Keratinocyte (primary cell): ENCODE results near the gene UNK. TPM values are rescaled to one million over a fixed set of nuclear protein-coding genes. Genes with fewer than 3 reads are reported as not detected.

Experiments used
- DNase-seq: peaks from one replicate; pipeline ENCODE4 v3.0.0-alpha.2; 2011; ENCODE audit warnings: low read depth, missing footprints, low spot score
- FAIRE-seq: peaks from 2 replicates; lab custom pipeline; 2011; peaks lifted over from hg19 to GRCh38; lab: Jason Lieb, UNC
- H2AFZ ChIP-seq: 2 replicates; pipeline ENCODE4 v1.6.0; 2012; ENCODE audit warnings: low read length, control low read depth, inconsistent platforms; ENCODE audit not compliant: control insufficient read depth
- H3K27ac ChIP-seq: 2 replicates; pipeline ENCODE4 v1.5.1; 2011; ENCODE audit warnings: low read length; ENCODE audit not compliant: control insufficient read depth, insufficient read depth
- H3K27me3 ChIP-seq: 3 replicates; pipeline ENCODE4 v1.6.0; 2011; ENCODE audit warnings: low read length; ENCODE audit not compliant: control insufficient read depth, insufficient read depth; ENCODE audit errors: extremely low read depth
- H3K36me3 ChIP-seq, 2 experiments: 2 replicates in 1 of 2; 3 replicates in 1 of 2; pipeline ENCODE4 v1.5.1; 2011; ENCODE audit warnings: low read length in 2 of 2, mild to moderate bottlenecking in 1 of 2; ENCODE audit not compliant: control insufficient read depth in 2 of 2, insufficient read depth in 2 of 2; ENCODE audit errors: extremely low read depth in 1 of 2
- H3K4me1 ChIP-seq: 3 replicates; pipeline ENCODE4 v1.5.1; 2011; ENCODE audit warnings: low read length; ENCODE audit not compliant: control insufficient read depth, insufficient read depth; ENCODE audit errors: extremely low read depth
- H3K4me2 ChIP-seq: 3 replicates; pipeline ENCODE4 v1.6.0; 2011; ENCODE audit warnings: low read depth, low read length; ENCODE audit not compliant: control insufficient read depth, insufficient read depth; ENCODE audit errors: extremely low read depth
- H3K4me3 ChIP-seq, 3 experiments: fragments of 200-600 bp in 1 of 3; sonication (generic) in 1 of 3; 2 replicates in 2 of 3; 3 replicates in 1 of 3; pipeline ENCODE4 v1.5.1; 2011 to 2016; ENCODE audit warnings: low read length in 3 of 3, mild to moderate bottlenecking in 3 of 3, control low read depth in 2 of 3, inconsistent platforms in 1 of 3, low read depth in 1 of 3, mixed read lengths in 1 of 3, mixed run types in 1 of 3, moderate library complexity in 1 of 3; ENCODE audit not compliant: control insufficient read depth in 2 of 3, insufficient read depth in 2 of 3; ENCODE audit errors: extremely low read depth in 1 of 3
- H3K79me2 ChIP-seq: 2 replicates; pipeline ENCODE4 v1.6.0; 2012; ENCODE audit warnings: low read length; ENCODE audit not compliant: control insufficient read depth, insufficient read depth
- H3K9ac ChIP-seq: 3 replicates; pipeline ENCODE4 v1.6.0; 2011; ENCODE audit warnings: low read length; ENCODE audit not compliant: control insufficient read depth, insufficient read depth; ENCODE audit errors: extremely low read depth
- H3K9me1 ChIP-seq: 3 replicates; pipeline ENCODE4 v1.6.0; 2011; ENCODE audit warnings: low read length; ENCODE audit not compliant: control insufficient read depth, insufficient read depth; ENCODE audit errors: extremely low read depth
- H3K9me3 ChIP-seq: 2 replicates; pipeline ENCODE4 v1.5.1; 2012; ENCODE audit warnings: low read depth, low read length; ENCODE audit not compliant: control insufficient read depth
- H4K20me1 ChIP-seq: 3 replicates; pipeline ENCODE4 v1.6.0; 2011; ENCODE audit warnings: low read length; ENCODE audit not compliant: control insufficient read depth, insufficient read depth; ENCODE audit errors: extremely low read depth
- EZH2 ChIP-seq: IDR thresholded peaks from one replicate; pipeline ENCODE4 v1.6.1; 2012; ENCODE audit warnings: inconsistent platforms, mild to moderate bottlenecking, low read length, moderate library complexity
- dilution Hi-C: fragments of 300-500 bp; cut with MboI; formaldehyde crosslinking; loops from one replicate; pipeline ENCODE4 v1.7.0; 2020; ENCODE audit warnings: low sequenced_read_pairs; ENCODE audit not compliant: extremely low pct_ligation_motif_present
- polyA plus RNA-seq, 5 experiments: library from polyadenylated mRNA; depleted of rRNA in 3 of 5; stranded (reverse) in 3 of 5; stranded (forward) in 1 of 5; unstranded in 1 of 5; fragments of >200 nt; gene quantifications; 1 replicate in 1 of 5; 2 replicates in 3 of 5; 3 replicates in 1 of 5; pipeline versions ENCODE4 v1.2.1 to v1.2.3, GENCODE V29; 2011 to 2012; ENCODE audit warnings: missing spikeins in 2 of 5, low read depth in 1 of 5, low replicate concordance in 1 of 5
- TF ChIP-seq, protein P1 (sequence below), 3 experiments: IDR thresholded peaks in 1 of 3; conservative IDR thresholded peaks in 1 of 3; optimal IDR thresholded peaks in 1 of 3; 2 replicates in 2 of 3; 3 replicates in 1 of 3; pipeline versions ENCODE3 to v1.5.1; 2011; ENCODE audit warnings: low read length in 3 of 3, mild to moderate bottlenecking in 3 of 3, moderate library complexity in 2 of 3, control low read depth in 1 of 3, inconsistent platforms in 1 of 3; ENCODE audit not compliant: insufficient read depth in 2 of 3; ENCODE audit errors: extremely low read depth in 1 of 3

UNK gene
- polyA plus RNA-seq, 1 donor (not counting 4 experiments of a cell fraction or from before 2014, with no cell fraction given): 13.0 TPM

DNA sequence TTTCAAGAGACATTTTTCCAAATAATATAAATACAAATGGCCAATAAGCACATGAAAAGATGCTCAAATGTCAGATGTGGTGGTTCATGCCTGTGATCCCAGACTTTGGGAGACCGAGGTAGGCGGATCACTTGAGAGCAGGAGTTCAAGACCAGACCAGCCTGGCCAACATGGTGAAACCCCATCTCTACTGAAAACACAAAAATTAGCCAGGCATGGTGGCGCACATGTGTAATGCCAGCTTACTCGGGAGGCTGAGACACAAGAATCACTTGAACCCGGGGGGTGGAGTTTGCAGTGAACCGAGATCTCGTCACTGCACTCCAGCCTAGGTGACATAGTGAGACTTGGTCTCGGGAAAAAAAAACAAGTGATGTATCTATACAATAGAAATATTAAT lies 16.7 kb upstream of the UNK start:
- Histone ChIP-seq H3K27ac (no peak overlapping the region), H3K4me2 (no peak overlapping the region), H3K4me3 (no peak overlapping the region), H3K27me3 (no peaks in the 10 kb centered on the region), H3K9me1 (no peaks in the 10 kb centered on the region), H4K20me1 (no peaks in the 10 kb centered on the region), H3K4me1 (no peaks in the 10 kb centered on the region), H3K9me3 (no peaks in the 10 kb centered on the region), H3K79me2 (no peaks in the 10 kb centered on the region), H2AFZ (no peak overlapping the region), H3K36me3 (no peaks in the 10 kb centered on the region), H3K9ac (no peak overlapping the region)
- no peak for TF ChIP-seq EZH2
- TF ChIP-seq, protein P1, sequence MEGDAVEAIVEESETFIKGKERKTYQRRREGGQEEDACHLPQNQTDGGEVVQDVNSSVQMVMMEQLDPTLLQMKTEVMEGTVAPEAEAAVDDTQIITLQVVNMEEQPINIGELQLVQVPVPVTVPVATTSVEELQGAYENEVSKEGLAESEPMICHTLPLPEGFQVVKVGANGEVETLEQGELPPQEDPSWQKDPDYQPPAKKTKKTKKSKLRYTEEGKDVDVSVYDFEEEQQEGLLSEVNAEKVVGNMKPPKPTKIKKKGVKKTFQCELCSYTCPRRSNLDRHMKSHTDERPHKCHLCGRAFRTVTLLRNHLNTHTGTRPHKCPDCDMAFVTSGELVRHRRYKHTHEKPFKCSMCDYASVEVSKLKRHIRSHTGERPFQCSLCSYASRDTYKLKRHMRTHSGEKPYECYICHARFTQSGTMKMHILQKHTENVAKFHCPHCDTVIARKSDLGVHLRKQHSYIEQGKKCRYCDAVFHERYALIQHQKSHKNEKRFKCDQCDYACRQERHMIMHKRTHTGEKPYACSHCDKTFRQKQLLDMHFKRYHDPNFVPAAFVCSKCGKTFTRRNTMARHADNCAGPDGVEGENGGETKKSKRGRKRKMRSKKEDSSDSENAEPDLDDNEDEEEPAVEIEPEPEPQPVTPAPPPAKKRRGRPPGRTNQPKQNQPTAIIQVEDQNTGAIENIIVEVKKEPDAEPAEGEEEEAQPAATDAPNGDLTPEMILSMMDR (optimal IDR thresholded peaks at IDR 0.05 in 1 of 3, IDR thresholded peaks at IDR 0.05 in 1 of 3, conservative IDR thresholded peaks at IDR 0.05 in 1 of 3; ENCODE audit: extremely low read depth in 1 of 3, insufficient read depth in 2 of 3, low read length in 3 of 3): no peak
- dilution Hi-C loops: no loop called here
- FAIRE-seq: no peak
- DNase-seq: no peak

DNA sequence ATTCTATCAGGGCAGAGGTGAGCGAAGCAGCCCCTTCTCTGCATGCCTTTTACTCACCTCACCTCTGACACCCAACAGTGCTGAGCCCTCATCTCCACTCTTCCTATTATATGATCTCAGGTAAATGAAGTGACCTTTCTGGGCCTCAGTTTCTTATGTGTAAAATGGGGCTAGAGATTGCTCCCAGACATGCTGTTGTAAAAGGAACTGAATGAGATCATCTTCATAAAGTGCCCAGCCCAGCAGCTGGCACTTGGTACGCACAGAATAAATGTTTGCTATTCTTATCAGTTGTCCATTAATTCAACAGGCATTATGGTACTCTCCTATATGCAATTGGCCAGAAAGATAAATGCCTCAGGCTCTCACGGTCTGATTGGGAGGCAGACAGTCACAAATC lies 15.1 kb upstream of the UNK start:
- H3K4me3 ChIP-seq: no peak overlapping the region
- no peaks in the 10 kb centered on the region for H3K9me3 ChIP-seq
- no peaks in the 10 kb centered on the region for H3K9me1 ChIP-seq
- no peak overlapping the region for H3K9ac ChIP-seq
- FAIRE-seq: no peak
- H3K27me3 ChIP-seq: no peaks in the 10 kb centered on the region
- no peak overlapping the region for H3K27ac ChIP-seq
- H3K36me3 ChIP-seq: no peaks in the 10 kb centered on the region
- H3K79me2 ChIP-seq: no peaks in the 10 kb centered on the region
- H3K4me1 ChIP-seq: no peaks in the 10 kb centered on the region
- H4K20me1 ChIP-seq: no peaks in the 10 kb centered on the region
- DNase-seq: no peak
- TF ChIP-seq, protein P1 (optimal IDR thresholded peaks at IDR 0.05 in 1 of 3, IDR thresholded peaks at IDR 0.05 in 1 of 3, conservative IDR thresholded peaks at IDR 0.05 in 1 of 3; ENCODE audit: extremely low read depth in 1 of 3, insufficient read depth in 2 of 3, low read length in 3 of 3): no peak
- TF ChIP-seq EZH2: no peak
- no peak overlapping the region for H2AFZ ChIP-seq
- no peak overlapping the region for H3K4me2 ChIP-seq
- dilution Hi-C loops: no loop called here
